Measurements from ENCODE around the gene TNKS1BP1. TPM values are rescaled to one million over a fixed set of nuclear protein-coding genes. Genes with fewer than 3 reads are reported as not detected.
"Not testable (repeated sequence)": the region's sequence is repeated elsewhere in the genome, so short reads cannot be mapped to it uniquely, and the experiment has no call there.

TNKS1BP1 gene
- total RNA-seq, 1 donor from 2014 or later: 42.0 TPM

GRCh38 chr11:57353446-57353845 lies 28.7 kb upstream of the TNKS1BP1 start:
- no peak for DNase-seq (ENCODE audit: low read depth in 2 of 2)

GRCh38 chr11:57353036-57353435 lies 28.3 kb upstream of the TNKS1BP1 start:
- no peak for DNase-seq (ENCODE audit: low read depth in 2 of 2)

GRCh38 chr11:57349491-57350274 lies 24.9 kb upstream of the TNKS1BP1 start:
- peak; percentile 3 to 48 for DNase-seq (ENCODE audit: low read depth in 2 of 2)

DNA sequence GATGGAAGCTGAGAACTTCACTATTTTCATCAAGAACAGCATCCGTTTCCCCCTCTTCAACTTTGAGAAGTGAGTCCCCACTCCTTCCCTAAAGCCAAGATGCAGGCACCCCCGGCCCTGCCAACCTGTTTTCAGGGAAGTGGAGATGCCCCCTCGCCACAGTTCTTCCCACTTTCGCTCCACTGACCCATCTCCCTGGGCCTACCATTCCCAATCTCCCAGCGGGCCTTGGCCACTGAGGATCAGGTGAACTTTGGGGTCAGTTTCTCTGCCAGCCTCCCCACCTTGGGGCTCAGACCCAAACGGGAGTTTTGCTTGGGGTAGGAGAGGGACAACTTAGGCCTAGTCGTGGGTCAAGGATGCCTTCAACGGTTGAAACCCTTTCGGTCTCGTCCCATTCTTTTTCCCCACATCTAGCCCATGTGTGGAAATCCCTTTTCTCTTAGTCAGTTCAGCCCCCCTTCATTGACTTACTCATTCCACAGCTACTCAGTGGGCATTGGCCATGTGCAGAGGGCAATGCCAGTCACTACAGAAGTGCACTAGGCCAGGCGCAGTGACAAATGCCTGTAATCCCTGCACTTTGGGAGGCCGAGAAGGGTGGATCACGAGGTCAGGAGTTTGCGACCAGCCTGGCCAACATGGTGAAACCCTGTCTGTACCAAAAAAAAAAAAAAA lies 24.0 kb upstream of the TNKS1BP1 start:
- DNase-seq (ENCODE audit: low read depth in 2 of 2): no peak

- DNase-seq (ENCODE audit: low read depth in 2 of 2): no peak
These were observed 23.3 kb upstream of the TNKS1BP1 start for GRCh38 chr11:57348052-57348451.

- DNase-seq (ENCODE audit: low read depth in 2 of 2): no peak
These were observed 22.6 kb upstream of the TNKS1BP1 start for GRCh38 chr11:57347336-57347735.

GRCh38 chr11:57345555-57346211 lies 20.9 kb upstream of the TNKS1BP1 start:
- peak; percentile 52 to 75 for DNase-seq (ENCODE audit: low read depth in 2 of 2)

GRCh38 chr11:57344826-57345225 lies 20.1 kb upstream of the TNKS1BP1 start:
- no peak for DNase-seq (ENCODE audit: low read depth in 2 of 2)

GRCh38 chr11:57343825-57344224 lies 19.1 kb upstream of the TNKS1BP1 start:
- no peak for DNase-seq (ENCODE audit: low read depth in 2 of 2)

GRCh38 chr11:57342702-57343101 lies 17.9 kb upstream of the TNKS1BP1 start:
- no peak for DNase-seq (ENCODE audit: low read depth in 2 of 2)

- no peak for DNase-seq (ENCODE audit: low read depth in 2 of 2)
These were observed 16.6 kb upstream of the TNKS1BP1 start for GRCh38 chr11:57341250-57341808.

GRCh38 chr11:57340039-57340615 lies 15.4 kb upstream of the TNKS1BP1 start:
- DNase-seq (ENCODE audit: low read depth in 2 of 2): peak in 1 of 2 donors; percentile 44

GRCh38 chr11:57339328-57339727 lies 14.6 kb upstream of the TNKS1BP1 start:
- no peak for DNase-seq (ENCODE audit: low read depth in 2 of 2)

GRCh38 chr11:57338142-57338541 lies 13.4 kb upstream of the TNKS1BP1 start, which contains the start of gene P2RX3:
Gene P2RX3, plus strand, starts transcription at chr11:57338352. Its CDS starts 199 bp downstream, at chr11:57338551.
- no peak for DNase-seq (ENCODE audit: low read depth in 2 of 2)

DNA sequence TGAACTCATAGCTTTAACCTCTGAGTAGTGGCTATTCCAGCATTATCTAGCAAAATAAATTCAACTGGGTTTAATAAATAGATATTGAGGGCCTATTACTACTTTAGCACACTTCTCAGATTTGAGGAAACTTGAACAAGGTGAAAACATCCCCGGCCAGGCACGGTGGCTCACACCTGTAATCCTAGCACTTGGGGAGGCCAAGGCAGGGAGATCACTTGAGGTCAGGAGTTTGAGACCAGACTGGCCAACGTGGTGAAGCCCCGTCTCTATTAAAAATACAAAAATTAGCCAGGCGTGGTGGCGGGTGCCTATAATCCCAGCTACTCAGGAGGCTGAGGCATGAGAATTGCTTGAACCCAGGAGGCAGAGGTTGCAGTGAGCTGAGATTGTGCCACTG lies 12.1 kb upstream of the TNKS1BP1 start:
- not testable (repeated sequence) for DNase-seq (ENCODE audit: low read depth in 2 of 2)

DNA sequence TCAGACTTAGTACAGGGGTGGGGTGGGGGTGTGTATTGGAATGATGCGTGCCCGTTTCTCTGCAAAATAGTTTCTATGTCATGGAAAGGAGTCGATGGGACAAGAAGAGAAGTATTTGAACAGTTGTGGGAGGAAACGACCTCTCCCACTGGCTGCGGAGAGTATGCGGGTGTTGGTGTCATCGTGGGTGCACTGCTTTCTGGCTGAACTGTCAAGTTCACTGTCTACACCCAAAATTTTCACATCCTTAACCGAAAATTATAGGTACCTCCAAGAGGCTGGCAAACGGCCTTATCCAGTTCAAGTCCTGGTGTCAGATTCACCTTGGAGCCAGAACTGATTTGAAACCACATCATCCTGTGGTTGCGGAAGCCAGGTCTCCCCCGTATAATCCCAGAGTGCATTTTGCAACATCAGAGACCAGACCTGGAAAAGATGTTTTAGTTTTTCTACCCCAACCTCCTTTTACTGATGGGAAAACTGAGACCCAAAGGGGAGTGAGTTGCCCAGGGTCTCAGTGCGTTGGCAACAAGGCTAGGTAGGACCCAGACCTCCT lies 11.4 kb upstream of the TNKS1BP1 start:
- no peak for DNase-seq (ENCODE audit: low read depth in 2 of 2)

DNA sequence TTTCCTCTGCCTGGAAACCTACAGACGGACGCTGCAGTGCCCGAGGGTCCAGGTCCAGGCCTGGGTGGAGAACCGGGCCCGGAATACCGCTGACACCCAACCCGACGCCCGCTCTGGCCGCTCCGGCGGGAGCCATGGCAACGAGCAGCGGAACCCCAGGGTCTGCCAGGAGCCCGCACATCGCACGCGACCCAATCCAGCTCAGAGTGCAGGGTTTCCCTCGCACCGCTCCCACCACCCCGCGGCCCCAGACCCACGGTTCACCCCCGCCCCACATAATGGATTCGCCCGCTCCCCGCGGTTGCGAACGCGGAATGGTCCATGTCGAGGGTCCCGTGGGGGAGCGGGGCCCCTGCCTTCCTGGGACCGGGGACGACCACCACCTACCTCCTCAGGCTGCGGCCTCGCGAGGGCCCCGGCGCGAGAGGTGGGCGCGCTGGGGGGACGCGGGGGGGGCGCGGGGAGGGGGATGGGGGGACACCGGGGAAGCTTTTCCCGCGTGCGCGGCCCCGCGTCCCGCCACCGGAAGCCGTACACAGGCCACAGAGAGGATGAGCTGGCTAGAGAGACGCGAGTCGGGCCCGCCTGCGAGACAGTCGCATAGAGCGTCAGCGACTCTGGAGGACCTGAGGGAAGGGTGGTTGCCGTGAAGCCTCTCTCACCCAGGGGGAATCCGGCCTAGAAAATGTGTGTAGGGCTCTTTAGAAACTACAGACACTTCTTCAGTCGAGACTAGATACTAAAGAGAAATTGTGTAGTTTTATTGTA lies 10.8 kb upstream of the TNKS1BP1 start, which contains the start of gene SSRP1:
Gene SSRP1 (minus strand): TSS at position 550 of the 768 bp plus-strand sequence. CDS start 771 bp downstream, outside the sequence.
- DNase-seq (ENCODE audit: low read depth in 2 of 2): peak; percentile 67 to 88

DNA sequence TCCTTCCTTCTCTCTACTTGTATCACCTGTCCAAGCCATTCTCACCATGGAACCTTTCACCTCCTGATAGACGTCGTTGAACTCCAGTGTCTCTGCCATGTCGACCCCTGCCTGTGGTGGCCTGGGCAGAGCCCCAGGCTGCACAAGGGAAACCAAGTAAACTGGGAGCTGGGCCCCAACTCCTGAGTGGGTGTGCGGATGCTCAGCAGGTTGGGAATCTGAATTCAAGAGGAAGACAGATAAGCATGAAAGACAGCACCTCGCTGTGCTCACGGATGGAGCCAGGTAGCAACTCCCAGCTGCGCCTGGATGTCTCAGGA lies 10.2 kb upstream of the TNKS1BP1 start:
- no peak for DNase-seq (ENCODE audit: low read depth in 2 of 2)

DNA sequence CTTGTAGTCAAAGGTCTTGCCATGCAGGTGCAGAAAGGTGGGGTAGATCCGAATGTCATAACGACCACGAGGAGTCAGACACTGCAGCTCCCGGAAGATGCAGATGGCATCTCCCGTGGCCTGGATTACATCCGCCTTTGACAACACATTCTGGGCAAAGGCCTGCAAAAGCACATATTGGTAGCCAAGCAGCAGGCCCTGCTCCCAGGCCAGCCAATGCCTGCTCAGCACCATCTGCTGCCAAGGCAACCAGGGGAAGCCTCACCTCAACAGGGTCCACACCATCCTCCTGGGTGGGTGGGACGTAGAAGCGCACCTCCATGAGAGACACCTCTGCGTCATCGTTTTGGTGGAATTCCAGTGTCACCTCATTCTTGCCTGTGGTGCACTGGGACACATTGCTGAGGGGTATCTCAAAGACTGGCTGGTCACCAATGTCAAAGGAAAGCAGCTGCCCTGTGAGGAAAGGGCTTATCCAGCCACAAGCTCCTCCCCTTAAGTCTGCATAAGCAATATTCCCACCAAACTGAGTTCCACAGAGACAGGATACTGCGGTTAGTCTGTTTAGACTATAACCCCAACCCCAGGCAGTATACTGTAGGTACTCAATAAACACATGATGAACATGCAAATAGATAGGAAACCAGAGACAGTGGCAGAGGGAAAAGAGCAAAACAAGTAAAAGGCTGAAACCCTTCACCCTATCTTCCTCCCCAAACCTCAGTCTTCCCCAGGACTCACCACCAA lies 8.1 kb upstream of the TNKS1BP1 start:
- DNase-seq (ENCODE audit: low read depth in 2 of 2): no peak

DNA sequence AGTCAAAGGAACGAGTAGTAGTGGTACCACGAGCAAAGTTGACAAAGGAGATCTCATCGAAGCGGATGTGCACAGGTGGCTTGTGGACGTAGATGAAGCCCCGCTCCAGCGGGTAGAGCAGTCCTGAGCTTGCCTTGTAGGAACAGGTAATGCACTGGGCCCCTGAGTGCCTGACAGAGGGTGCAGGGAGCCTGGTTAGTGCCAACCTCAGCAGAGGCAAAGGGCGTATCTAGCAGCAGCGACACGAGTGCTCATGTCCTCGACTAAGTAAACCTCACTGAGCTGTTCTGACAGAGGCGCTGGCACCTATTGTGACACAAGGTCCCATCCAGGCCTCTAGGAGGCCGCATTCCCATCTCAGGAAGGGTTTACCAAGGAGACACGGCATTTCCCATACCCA lies 7.0 kb upstream of the TNKS1BP1 start:
- DNase-seq (ENCODE audit: low read depth in 2 of 2): no peak

Data from dermis microvascular lymphatic vessel endothelial cell (primary cell).